ENCODE data around the gene TACR1.

GRCh38 chr2:75211266-75211770 is 12.0 kb upstream of the TACR1 start:
- TF ChIP-seq CTCF (IDR thresholded peaks at IDR 0.05), result no peak
- no peak for TF ChIP-seq EZH2 (IDR thresholded peaks at IDR 0.05; ENCODE audit: borderline replicate concordance, insufficient read depth, low read depth, low read length, poor library complexity, severe bottlenecking)

Data from B cell (primary cell).